GM12878 (cell line): Measurements from ENCODE around the gene FAM184B. TPM values are rescaled to one million over a fixed set of nuclear protein-coding genes. Genes with fewer than 3 reads are reported as not detected.

Experiments used
- ATAC-seq: fragments of 200-7000 bp; cut with Tn5 transposase; 3 replicates; pipeline ENCODE4 v1.9.1; 2020; ENCODE audit warnings: mild to moderate bottlenecking, moderate library complexity
- BruUV-seq: library from RNA; stranded (reverse); fragments of 400-500 nt; replicated peaks from 2 replicates; lab custom pipeline; 2021; lab: Mats Ljungman, UMichigan
- CTCF ChIA-PET: fragments of 300-600 bp; sonication (Branson Sonifier 250); formaldehyde crosslinking; extraction: SDS; loops from one replicate; lab custom pipeline; 2021; ENCODE audit warnings: inconsistent platforms; lab: Yijun Ruan, JAX
- POLR2A ChIA-PET: fragments of 350-600 bp; formaldehyde crosslinking; extraction: SDS; loops from one replicate; lab custom pipeline; 2021; ENCODE audit warnings: inconsistent platforms; lab: Charles Lee
- RAD21 ChIA-PET: fragments of 300-600 bp; sonication (Branson Sonifier 250); formaldehyde crosslinking; loops from one replicate; lab custom pipeline; 2023; ENCODE audit warnings: antibody characterized with exemption; ENCODE audit not compliant: unreplicated experiment; lab: Charles Lee
- SMC1A ChIA-PET: fragments of 300-600 bp; sonication (Branson Sonifier 250); formaldehyde crosslinking; loops from one replicate; lab custom pipeline; 2023; ENCODE audit not compliant: unreplicated experiment, uncharacterized antibody; lab: Charles Lee
- DNase-seq: peaks from one replicate; pipeline ENCODE4 v3.0.0-alpha.2; 2011; ENCODE audit warnings: low read depth, low spot score
- FAIRE-seq: peaks from 3 replicates; lab custom pipeline; 2011; peaks lifted over from hg19 to GRCh38; lab: Jason Lieb, UNC
- H2AFZ ChIP-seq: 2 replicates; pipeline ENCODE4 v1.6.0; 2011; ENCODE audit warnings: low read depth, low read length, control low read depth; ENCODE audit not compliant: control insufficient read depth
- H3K27ac ChIP-seq: 2 replicates; pipeline ENCODE4 v1.5.1; 2011; ENCODE audit warnings: control low read depth; ENCODE audit not compliant: control insufficient read depth, insufficient read depth
- H3K27me3 ChIP-seq, 2 experiments: replicated peaks in 1 of 2; 2 replicates each; pipeline versions ENCODE4 v1.6.0 to v1.6.1; 2011; ENCODE audit warnings: low read length in 1 of 2; ENCODE audit not compliant: control insufficient read depth in 2 of 2, insufficient read depth in 2 of 2
- H3K36me3 ChIP-seq, 2 experiments: 2 replicates each; pipeline ENCODE4 v1.5.1; 2011; ENCODE audit warnings: low read length in 1 of 2; ENCODE audit not compliant: control insufficient read depth in 2 of 2, insufficient read depth in 2 of 2
- H3K4me1 ChIP-seq: 2 replicates; pipeline ENCODE4 v1.6.1; 2011; ENCODE audit warnings: mild to moderate bottlenecking, low read length, moderate library complexity, mixed read lengths; ENCODE audit not compliant: control insufficient read depth, insufficient read depth
- H3K4me2 ChIP-seq: 2 replicates; pipeline ENCODE4 v1.6.0; 2011; ENCODE audit warnings: control low read depth; ENCODE audit not compliant: control insufficient read depth, insufficient read depth
- H3K4me3 ChIP-seq: fragments of 200-600 bp; sonication (generic); 2 replicates; pipeline ENCODE4 v1.5.1; 2016
- H3K79me2 ChIP-seq: 2 replicates; pipeline ENCODE4 v1.6.0; 2011; ENCODE audit warnings: low read length; ENCODE audit not compliant: control insufficient read depth, insufficient read depth
- H3K9ac ChIP-seq: 2 replicates; pipeline ENCODE4 v1.8.0; 2011; ENCODE audit warnings: low read length, control low read depth, mixed read lengths; ENCODE audit not compliant: control insufficient read depth, insufficient read depth
- H3K9me3 ChIP-seq: replicated peaks from 3 replicates; pipeline ENCODE4 v1.5.1; 2011; ENCODE audit warnings: mild to moderate bottlenecking, low read length; ENCODE audit not compliant: control insufficient read depth, insufficient read depth
- H4K20me1 ChIP-seq: 2 replicates; pipeline ENCODE4 v1.6.0; 2011; ENCODE audit not compliant: control insufficient read depth, insufficient read depth
- IKZF2 ChIP-seq, 2 experiments: fragments of 450-650 bp; IDR thresholded peaks; 2 replicates each; pipeline ENCODE4 v1.6.1; 2017; ENCODE audit warnings: mild to moderate bottlenecking in 2 of 2, moderate library complexity in 2 of 2
- MTA3 ChIP-seq: IDR thresholded peaks from 2 replicates; pipeline ENCODE4 v1.6.1; 2012; ENCODE audit warnings: low read length, inconsistent platforms, borderline replicate concordance
- POU2F2 ChIP-seq: IDR thresholded peaks from 3 replicates; pipeline ENCODE4 v1.6.1; 2011; ENCODE audit warnings: low read depth, mild to moderate bottlenecking, low read length, borderline replicate concordance
- SMAD5 ChIP-seq: IDR thresholded peaks from 2 replicates; pipeline ENCODE4 v1.6.1; 2016; ENCODE audit warnings: antibody characterized with exemption, low read depth
- ZNF384 ChIP-seq: IDR thresholded peaks from 2 replicates; pipeline ENCODE4 v1.6.1; 2012; ENCODE audit warnings: low read depth, mild to moderate bottlenecking, low read length, improper control_type of control experiment, borderline replicate concordance
- WGBS: methylation state at CpG from one replicate; pipeline ENCODE4 v1.1.6; 2016; ENCODE audit warnings: low lambda C conversion rate; ENCODE audit not compliant: insufficient replicate concordance, insufficient coverage; ENCODE audit errors: missing lambda C conversion rate; 5-methylcytosine and 5-hydroxymethylcytosine counted together
- in situ Hi-C: fragments of 300-500 bp; cut with MboI; formaldehyde crosslinking; loops from 9 replicates; pipeline ENCODE4 v1.14.3; 2018; ENCODE audit warnings: mixed read lengths
- intact Hi-C: fragments of 100-400 bp; cut with micrococcal nuclease; formaldehyde crosslinking; loops from one replicate; pipeline ENCODE4 v1.14.2; 2022; ENCODE audit not compliant: unreplicated experiment
- polyA plus RNA-seq, 11 experiments: library from polyadenylated mRNA; depleted of rRNA in 4 of 11; unstranded in 6 of 11; stranded (reverse) in 5 of 11; fragments of >200 nt; fragmentation: Nextera tagmentation in 4 of 11; fragmentation: Illumina TruSeq in 1 of 11; extraction: Ambion mirVana in 4 of 11; extraction: Trizol in 1 of 11; gene quantifications; 1 replicate in 1 of 11; 2 replicates in 10 of 11; pipeline versions ENCODE4 v1.2.1 to v1.2.3, GENCODE V29; 2011 to 2016; ENCODE audit warnings: inconsistent platforms in 2 of 11, missing spikeins in 2 of 11, low read depth in 1 of 11
- total RNA-seq, 4 experiments: library from RNA; depleted of rRNA in 3 of 4; stranded (reverse); fragments of >200 nt in 3 of 4; fragmentation: Illumina TruSeq in 1 of 4; extraction: Trizol in 1 of 4; gene quantifications; 2 replicates each; pipeline versions ENCODE4 v1.2.1 to v1.2.3, GENCODE V29; 2013 to 2021
- TF ChIP-seq, protein P1 (sequence below): fragments of 450-650 bp; IDR thresholded peaks from 2 replicates; pipeline ENCODE4 v1.6.1; 2017; ENCODE audit warnings: mild to moderate bottlenecking
- TF ChIP-seq, protein P2 (sequence below): fragments of 450-650 bp; IDR thresholded peaks from 2 replicates; pipeline ENCODE4 v1.6.1; 2017; ENCODE audit warnings: antibody characterized with exemption, mild to moderate bottlenecking, moderate library complexity

Gene FAM184B
- total and polyA plus RNA-seq, 10 of the 15 experiments (the other 5 are each of a cell fraction or from before 2014, with no cell fraction given): under 0.01 TPM; not detected in 9

DNA sequence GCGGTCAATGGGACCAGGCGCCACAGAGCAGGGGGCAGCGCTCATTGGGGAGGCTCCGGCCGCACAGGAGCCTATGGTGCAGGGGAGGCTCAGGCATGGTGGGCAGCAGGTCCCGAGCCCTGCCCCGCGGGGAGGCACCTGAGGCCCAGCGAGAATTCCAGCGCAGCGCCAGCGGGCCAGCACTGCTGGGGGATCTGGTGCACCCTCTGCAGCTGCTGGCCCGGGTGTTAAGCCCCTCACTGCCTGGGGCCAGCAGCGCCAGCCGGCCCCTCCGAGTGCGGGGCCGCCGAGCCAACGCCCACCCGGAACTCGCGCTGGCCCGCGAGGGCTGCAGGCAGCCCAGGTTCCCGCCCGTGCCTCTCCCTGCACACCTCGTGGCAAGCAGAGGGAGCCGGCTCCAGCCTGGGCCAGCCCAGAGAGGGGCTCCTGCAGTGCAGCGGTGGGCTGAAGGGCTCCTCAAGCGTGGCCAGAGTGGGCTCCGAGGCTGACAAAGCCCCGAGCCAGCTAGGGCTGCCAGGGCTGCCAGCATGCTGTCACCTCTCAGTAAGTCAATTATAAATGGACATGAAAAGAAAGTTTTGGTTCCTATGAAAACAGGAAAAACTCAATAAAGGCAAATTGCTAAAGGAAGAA, 14.5 kb downstream of the FAM184B start:
- no peak for TF ChIP-seq ZNF384
- TF ChIP-seq, protein P1, sequence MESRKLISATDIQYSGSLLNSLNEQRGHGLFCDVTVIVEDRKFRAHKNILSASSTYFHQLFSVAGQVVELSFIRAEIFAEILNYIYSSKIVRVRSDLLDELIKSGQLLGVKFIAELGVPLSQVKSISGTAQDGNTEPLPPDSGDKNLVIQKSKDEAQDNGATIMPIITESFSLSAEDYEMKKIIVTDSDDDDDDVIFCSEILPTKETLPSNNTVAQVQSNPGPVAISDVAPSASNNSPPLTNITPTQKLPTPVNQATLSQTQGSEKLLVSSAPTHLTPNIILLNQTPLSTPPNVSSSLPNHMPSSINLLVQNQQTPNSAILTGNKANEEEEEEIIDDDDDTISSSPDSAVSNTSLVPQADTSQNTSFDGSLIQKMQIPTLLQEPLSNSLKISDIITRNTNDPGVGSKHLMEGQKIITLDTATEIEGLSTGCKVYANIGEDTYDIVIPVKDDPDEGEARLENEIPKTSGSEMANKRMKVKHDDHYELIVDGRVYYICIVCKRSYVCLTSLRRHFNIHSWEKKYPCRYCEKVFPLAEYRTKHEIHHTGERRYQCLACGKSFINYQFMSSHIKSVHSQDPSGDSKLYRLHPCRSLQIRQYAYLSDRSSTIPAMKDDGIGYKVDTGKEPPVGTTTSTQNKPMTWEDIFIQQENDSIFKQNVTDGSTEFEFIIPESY: no peak
- no peak for TF ChIP-seq MTA3
- TF ChIP-seq SMAD5: no peak
- no peak for TF ChIP-seq IKZF2 (IDR thresholded peaks at IDR 0.05)
- TF ChIP-seq, protein P2, sequence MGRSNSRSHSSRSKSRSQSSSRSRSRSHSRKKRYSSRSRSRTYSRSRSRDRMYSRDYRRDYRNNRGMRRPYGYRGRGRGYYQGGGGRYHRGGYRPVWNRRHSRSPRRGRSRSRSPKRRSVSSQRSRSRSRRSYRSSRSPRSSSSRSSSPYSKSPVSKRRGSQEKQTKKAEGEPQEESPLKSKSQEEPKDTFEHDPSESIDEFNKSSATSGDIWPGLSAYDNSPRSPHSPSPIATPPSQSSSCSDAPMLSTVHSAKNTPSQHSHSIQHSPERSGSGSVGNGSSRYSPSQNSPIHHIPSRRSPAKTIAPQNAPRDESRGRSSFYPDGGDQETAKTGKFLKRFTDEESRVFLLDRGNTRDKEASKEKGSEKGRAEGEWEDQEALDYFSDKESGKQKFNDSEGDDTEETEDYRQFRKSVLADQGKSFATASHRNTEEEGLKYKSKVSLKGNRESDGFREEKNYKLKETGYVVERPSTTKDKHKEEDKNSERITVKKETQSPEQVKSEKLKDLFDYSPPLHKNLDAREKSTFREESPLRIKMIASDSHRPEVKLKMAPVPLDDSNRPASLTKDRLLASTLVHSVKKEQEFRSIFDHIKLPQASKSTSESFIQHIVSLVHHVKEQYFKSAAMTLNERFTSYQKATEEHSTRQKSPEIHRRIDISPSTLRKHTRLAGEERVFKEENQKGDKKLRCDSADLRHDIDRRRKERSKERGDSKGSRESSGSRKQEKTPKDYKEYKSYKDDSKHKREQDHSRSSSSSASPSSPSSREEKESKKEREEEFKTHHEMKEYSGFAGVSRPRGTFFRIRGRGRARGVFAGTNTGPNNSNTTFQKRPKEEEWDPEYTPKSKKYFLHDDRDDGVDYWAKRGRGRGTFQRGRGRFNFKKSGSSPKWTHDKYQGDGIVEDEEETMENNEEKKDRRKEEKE: no peak
- no peak for TF ChIP-seq POU2F2
- DNase-seq: no peak
- 65% methylated on average over 32 of the region's 33 CpGs for WGBS
- ChIA-PET RAD21 (no interaction called here), CTCF (no interaction called here), SMC1A (no interaction called here), POLR2A (no interaction called here)
- in situ Hi-C loops (no loop called here), intact Hi-C loops (no loop called here)
- no peak for ATAC-seq
- Histone ChIP-seq H3K4me3 (no peak overlapping the region), H3K4me2 (no peak overlapping the region), H3K36me3 (no peaks in the 10 kb centered on the region), H3K27me3 (no peaks in the 10 kb centered on the region), H3K9me3 (no peaks in the 10 kb centered on the region; the same call in 2 of the 3 replicates), H4K20me1 (no peaks in the 10 kb centered on the region), H3K9ac (no peak overlapping the region), H3K79me2 (no peaks in the 10 kb centered on the region), H3K4me1 (no peaks in the 10 kb centered on the region), H2AFZ (no peak overlapping the region), H3K27ac (no peak overlapping the region)
- no peak for FAIRE-seq
- BruUV-seq: no TSS peak
